AG04450 (cell line): ENCODE measurements around the gene MTM1. TPM values are rescaled to one million over a fixed set of nuclear protein-coding genes. Genes with fewer than 3 reads are reported as not detected.

Source experiments
- CTCF ChIA-PET: fragments of 300-600, 350-600 bp; formaldehyde crosslinking; extraction: SDS; loops from one replicate; lab custom pipeline; 2022; ENCODE audit warnings: antibody characterized with exemption, inconsistent platforms; lab: Charles Lee
- POLR2A ChIA-PET: fragments of 350-600 bp; formaldehyde crosslinking; extraction: SDS; loops from one replicate; lab custom pipeline; 2021; ENCODE audit warnings: antibody characterized with exemption, inconsistent platforms; lab: Yijun Ruan, JAX
- DNase-seq: peaks from one replicate; pipeline ENCODE4 v3.0.0-alpha.2; 2011; ENCODE audit warnings: low read depth, low spot score
- H3K27ac ChIP-seq: one replicate; pipeline ENCODE4 v1.5.1; 2012; ENCODE audit warnings: low read depth, low read length, control low read depth
- H3K27me3 ChIP-seq: one replicate; pipeline ENCODE4 v1.6.0; 2012; ENCODE audit warnings: low read length; ENCODE audit not compliant: control insufficient read depth, insufficient read depth
- H3K4me3 ChIP-seq: 2 replicates; pipeline ENCODE4 v1.5.1; 2011; ENCODE audit warnings: mild to moderate bottlenecking, low read depth, low read length, control low read depth
- H3K9me3 ChIP-seq: 2 replicates; pipeline ENCODE4 v1.5.1; 2012; ENCODE audit warnings: low read length; ENCODE audit not compliant: control insufficient read depth, insufficient read depth
- polyA plus RNA-seq: library from polyadenylated mRNA; depleted of rRNA; stranded (reverse); fragments of >200 nt; gene quantifications from 2 replicates; pipeline ENCODE4 v1.2.3, GENCODE V29; 2011
- TF ChIP-seq, protein P1 (sequence below): IDR thresholded peaks from 2 replicates; pipeline ENCODE4 v1.5.1; 2011; ENCODE audit warnings: low read depth, low read length, control low read depth, inconsistent platforms

The MTM1 gene
- polyA plus RNA-seq, 1 experiment: 3.9 TPM

DNA sequence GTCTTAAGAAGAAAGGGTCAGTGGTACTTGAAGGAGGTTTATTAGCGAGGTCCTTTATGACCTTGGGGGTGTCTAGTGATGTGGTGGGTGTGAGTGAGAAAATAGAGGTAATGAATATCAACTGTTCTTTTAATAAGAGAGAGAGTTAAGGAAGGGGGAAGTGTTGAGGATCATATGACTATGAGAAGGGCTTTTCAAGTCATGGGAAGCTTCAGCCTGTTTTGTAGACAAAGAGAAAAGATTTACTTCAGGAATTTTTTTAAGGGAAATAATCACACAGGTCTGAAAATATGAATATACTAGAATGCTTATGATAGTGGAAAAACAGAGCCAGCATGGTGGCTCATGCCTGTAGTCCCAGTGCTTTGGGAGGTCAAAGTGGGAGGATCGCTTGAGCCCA, 83.5 kb downstream of the MTM1 start:
- Histone ChIP-seq H3K27ac (no peak overlapping the region), H3K27me3 (no peaks in the 10 kb centered on the region), H3K9me3 (no peaks in the 10 kb centered on the region), H3K4me3 (no peak overlapping the region)
- TF ChIP-seq, protein P1, sequence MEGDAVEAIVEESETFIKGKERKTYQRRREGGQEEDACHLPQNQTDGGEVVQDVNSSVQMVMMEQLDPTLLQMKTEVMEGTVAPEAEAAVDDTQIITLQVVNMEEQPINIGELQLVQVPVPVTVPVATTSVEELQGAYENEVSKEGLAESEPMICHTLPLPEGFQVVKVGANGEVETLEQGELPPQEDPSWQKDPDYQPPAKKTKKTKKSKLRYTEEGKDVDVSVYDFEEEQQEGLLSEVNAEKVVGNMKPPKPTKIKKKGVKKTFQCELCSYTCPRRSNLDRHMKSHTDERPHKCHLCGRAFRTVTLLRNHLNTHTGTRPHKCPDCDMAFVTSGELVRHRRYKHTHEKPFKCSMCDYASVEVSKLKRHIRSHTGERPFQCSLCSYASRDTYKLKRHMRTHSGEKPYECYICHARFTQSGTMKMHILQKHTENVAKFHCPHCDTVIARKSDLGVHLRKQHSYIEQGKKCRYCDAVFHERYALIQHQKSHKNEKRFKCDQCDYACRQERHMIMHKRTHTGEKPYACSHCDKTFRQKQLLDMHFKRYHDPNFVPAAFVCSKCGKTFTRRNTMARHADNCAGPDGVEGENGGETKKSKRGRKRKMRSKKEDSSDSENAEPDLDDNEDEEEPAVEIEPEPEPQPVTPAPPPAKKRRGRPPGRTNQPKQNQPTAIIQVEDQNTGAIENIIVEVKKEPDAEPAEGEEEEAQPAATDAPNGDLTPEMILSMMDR: no peak
- POLR2A ChIA-PET: no interaction called here
- CTCF ChIA-PET: no interaction called here
- DNase-seq: no peak

DNA sequence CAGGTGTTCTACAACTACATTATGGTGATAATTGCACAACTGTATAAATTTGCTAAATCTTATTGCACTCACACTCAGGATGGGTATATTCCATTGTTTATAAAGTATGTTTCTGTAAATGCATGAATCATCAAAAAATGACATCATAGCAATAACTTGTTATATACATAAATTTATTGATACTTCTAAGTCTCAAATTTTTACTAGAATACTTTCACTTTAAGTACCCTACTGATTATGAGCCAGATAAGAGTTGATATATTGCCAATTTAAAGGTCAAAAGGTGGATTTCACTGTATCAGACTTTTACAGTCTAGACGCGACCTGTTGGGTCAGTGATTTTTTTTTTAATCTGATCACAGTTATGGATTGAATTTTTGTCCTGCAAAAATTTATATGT, 87.4 kb downstream of the MTM1 start:
- ChIA-PET CTCF (no interaction called here), POLR2A (no interaction called here)
- no peak overlapping the region for H3K27ac ChIP-seq
- no peaks in the 10 kb centered on the region for H3K9me3 ChIP-seq
- no peak overlapping the region for H3K4me3 ChIP-seq
- no peak for DNase-seq
- no peaks in the 10 kb centered on the region for H3K27me3 ChIP-seq
- TF ChIP-seq, protein P1: no peak

DNA sequence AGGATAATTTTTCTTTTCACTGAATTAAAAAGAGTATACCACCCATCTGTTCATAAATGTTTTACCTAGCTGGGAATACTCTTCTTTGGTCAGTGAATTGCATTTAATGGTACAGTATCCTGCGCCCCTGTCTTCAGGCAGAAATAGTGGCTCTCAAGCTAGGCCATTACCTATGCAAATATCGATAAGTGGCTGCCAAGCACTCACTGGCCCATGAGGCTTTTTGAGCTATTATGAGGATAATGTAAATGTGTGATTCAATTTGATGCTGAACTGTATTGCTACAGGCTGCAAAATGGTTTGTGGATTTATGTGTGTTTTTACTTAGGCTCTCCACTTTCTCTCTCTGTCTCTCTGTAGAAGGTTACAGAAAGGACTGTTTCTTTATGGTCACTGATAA, 94.7 kb downstream of the MTM1 start:
- H3K27me3 ChIP-seq: no peaks in the 10 kb centered on the region
- no peak overlapping the region for H3K27ac ChIP-seq
- no peak overlapping the region for H3K4me3 ChIP-seq
- POLR2A ChIA-PET: interaction anchor here (0.7 kb wide), 1 partner anchor 297 kb away, joined by 4 read pairs; no protein-coding TSS in a partner anchor
- no peaks in the 10 kb centered on the region for H3K9me3 ChIP-seq
- CTCF ChIA-PET: interaction anchor here (0.9 kb wide), 1 partner anchor 20 kb away, joined by 3 read pairs; no protein-coding TSS in a partner anchor
- no peak for DNase-seq
- TF ChIP-seq, protein P1: no peak

DNA sequence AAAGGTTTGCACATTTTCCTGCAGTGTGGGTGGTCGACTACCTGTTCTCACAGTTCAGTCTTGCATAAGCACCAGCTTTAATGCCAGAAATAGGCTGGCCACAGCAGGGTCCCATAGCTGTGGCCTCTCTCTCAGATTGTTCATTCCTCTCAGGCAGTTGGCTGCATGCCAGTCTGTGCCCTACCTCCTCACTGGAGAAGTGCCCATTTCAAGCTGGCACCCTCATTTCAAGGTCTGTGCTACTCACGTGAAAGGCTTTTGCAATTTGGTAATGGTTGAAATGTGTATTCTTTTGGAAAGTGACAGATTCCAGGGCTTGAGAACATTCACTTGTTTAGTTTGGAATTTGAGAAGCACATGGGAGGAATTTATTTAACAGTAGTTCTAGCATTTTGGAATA, 95.9 kb downstream of the MTM1 start:
- DNase-seq: no peak
- Histone ChIP-seq H3K4me3 (no peak overlapping the region), H3K27me3 (no peaks in the 10 kb centered on the region), H3K27ac (no peak overlapping the region), H3K9me3 (no peaks in the 10 kb centered on the region)
- TF ChIP-seq, protein P1: no peak
- POLR2A ChIA-PET: no interaction called here
- CTCF ChIA-PET: no interaction called here

DNA sequence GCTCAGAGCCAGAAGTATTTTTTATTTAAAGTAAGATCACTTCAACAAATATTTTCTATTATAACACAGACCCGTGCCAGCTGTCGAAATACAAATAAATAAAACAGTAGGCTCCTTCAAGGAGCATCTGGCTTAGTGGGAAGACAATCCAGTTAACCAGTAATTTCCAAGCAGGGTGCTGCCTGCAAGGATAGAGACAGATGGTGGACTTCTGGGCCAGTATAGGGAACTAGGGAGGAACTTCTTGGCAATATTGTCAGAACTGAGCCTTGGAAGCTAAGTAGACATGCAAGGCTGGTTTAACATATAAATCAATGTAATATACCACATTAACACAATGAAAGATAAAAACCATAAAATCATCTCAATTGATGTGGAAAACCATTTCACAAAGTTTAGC, 107.8 kb downstream of the MTM1 start:
- TF ChIP-seq, protein P1: no peak
- CTCF ChIA-PET: interaction anchor here (0.6 kb wide), 1 partner anchor 41 kb away, joined by 4 read pairs; no protein-coding TSS in a partner anchor
- no peak overlapping the region for H3K4me3 ChIP-seq
- POLR2A ChIA-PET: no interaction called here
- no peaks in the 10 kb centered on the region for H3K27me3 ChIP-seq
- peaks cover 3% of the 10 kb centered on the region; the same call in 1 of the 2 replicates for H3K9me3 ChIP-seq
- DNase-seq: no peak
- H3K27ac ChIP-seq: no peak overlapping the region
